HG03442 (cell line): ENCODE results near the gene GPR161.
"Not testable (repeated sequence)": the region's sequence is repeated elsewhere in the genome, so short reads cannot be mapped to it uniquely, and the experiment has no call there.

ENCODE experiments used
- ATAC-seq: cut with Tn5 transposase; IDR thresholded peaks from one replicate; pipeline ENCODE4 v1.9.1; 2021; ENCODE audit warnings: mild to moderate bottlenecking, moderate library complexity; ENCODE audit not compliant: unreplicated experiment

Gene GPR161

DNA sequence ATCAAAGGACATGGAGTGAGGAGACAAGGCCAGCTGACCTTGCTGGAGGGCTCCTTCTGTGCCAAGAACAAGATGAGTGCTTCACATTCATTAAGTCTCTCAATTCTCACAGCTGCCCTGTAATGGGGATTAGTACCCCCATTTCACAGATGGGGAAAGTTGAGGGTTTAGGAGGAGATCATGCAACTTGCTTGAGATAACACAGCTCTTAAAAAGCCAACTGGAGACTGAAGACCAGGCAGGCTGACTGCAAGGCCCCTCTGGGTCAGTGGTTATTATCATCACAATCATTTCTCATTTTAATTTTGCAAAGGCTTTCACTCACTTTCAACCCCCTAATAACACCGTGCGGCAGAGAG lies 46.8 kb downstream of the GPR161 start:
- no peak for ATAC-seq

DNA sequence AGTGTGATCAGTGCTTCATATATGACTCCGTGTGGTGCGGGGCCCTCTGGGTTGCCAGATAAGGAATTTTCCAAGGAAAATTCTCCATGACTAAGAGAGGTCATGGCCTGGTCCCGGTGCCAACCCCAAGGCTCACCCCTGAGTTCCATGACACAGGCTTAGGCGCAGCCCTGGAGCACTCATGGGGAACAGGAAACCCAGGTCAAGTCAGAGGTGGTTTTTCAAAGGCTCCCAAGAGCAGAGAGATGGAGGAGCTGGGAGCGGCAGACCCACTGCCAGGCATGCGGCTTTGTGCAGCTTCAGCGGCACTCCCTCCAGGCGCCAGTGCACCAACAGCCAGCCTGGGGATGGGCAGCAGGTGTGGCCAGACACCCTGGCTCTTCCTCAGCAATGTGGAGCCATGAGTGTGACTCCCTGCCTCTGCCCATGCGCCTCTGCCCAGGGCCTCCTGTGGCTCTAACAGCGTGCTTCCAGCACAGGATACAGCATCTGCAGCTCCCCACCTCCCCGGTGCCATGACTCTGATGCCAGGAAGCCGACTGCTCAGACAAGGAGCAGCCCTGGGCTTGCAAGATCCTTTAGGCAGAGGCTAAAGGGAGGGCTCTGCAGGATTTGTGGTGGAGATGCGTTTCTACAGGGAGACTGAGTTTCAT lies 47.3 kb downstream of the GPR161 start:
- no peak for ATAC-seq

GRCh38 chr1:168088511-168089325 lies 48.0 kb downstream of the GPR161 start:
- ATAC-seq = no peak

DNA sequence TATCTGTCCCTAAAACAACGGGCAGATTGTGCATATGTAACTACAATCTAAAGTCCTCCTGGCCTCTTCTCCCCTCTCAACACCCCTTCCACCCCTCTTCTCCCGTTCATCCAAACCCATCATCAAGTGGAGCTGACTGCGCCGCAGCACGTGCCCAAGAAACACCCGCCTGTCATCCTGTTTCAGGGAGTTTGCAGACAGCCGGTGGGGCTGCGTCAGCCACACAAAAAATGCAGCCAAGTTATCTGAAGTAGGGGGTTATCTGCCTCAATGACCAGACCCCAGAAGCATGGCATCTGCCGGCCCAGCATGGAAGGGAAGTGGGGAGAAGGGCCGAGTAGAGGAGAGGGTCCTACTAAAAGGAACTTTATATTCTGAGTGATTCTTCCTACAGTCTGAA lies 49.0 kb downstream of the GPR161 start:
- ATAC-seq = no peak

DNA sequence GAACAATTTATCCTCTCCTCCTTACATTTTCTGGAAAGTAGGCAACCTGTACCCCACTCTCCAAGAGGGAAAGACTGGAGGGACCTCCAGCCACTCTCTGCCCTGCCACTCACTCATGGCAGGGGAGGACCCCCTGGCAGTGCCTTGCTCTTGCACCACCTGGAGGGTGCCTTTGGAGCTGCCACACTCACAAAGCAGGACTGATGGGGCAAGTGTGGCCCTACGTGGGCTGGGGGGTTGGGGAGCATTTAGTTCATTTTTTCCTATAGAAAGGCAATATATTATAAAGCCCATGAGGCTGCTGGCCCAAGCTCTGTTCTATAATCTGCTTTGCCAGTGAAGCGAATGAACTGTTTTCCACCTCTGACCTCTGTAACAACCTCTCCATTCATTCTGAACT lies 50.3 kb downstream of the GPR161 start:
- no peak for ATAC-seq

DNA sequence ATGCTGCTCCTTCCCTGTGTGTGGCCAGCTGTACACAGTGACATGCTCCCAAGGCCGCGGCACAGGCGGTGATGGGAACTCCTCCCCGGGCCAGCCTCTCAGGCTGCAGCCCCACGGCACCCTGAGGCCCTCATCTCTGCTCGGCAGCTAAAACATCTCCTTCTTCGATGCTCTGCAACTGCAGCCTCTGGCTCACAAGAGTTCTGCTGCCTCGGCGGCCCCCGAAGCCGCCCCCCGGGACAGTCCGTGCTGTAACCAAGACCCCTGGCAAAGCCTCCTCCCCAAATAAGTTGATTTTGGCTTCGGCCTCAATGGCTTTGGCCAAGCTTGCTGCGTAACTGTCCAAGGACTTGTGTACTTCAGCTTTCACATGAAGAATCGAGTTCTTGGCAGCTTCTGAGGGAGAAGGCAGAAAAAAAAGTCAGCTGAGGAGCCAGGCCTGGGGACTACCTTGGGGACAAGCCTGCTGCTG lies 51.3 kb downstream of the GPR161 start:
- ATAC-seq = no peak

DNA sequence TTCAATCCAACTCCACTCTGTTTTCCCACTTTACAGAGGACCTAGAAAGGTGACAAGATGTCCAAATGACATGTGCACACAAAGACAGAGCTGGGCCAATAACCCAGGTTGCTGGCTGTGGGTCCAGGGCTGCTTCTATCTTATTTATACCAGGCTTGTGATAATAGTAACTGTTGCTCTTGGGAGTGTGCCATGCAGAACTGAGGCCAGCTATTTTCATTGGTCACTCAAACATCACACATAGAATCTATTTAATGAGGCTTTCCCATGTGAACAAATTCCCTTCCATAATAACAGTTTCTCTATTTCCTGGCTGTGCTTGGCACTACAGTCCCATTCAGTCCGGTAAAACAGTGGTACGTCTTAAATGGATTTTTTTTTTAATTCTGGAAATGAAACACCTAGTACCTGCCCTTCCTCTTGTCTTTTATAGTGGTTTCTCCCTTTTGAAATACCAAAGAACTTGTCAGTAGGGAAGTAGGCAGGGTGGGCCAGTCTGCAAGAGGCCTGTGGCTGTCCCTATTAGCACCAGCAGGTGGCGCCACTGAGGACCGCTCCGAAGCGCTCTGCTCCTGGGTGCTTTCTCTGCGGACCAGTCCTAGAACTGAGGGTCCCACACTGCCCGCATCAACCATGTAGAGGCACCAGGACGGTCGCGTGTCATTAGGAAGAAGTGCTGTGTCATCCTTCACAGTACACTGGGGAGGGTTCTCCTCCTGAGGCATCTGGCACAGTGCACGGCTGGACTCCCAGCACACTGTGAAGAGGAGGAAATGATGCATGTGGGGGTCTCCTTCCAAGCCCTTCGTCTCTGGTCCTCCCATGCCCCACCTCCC lies 52.1 kb downstream of the GPR161 start:
- peak; percentile 55 for ATAC-seq

GRCh38 chr1:168083456-168084325 lies 53.0 kb downstream of the GPR161 start:
- ATAC-seq = no peak

DNA sequence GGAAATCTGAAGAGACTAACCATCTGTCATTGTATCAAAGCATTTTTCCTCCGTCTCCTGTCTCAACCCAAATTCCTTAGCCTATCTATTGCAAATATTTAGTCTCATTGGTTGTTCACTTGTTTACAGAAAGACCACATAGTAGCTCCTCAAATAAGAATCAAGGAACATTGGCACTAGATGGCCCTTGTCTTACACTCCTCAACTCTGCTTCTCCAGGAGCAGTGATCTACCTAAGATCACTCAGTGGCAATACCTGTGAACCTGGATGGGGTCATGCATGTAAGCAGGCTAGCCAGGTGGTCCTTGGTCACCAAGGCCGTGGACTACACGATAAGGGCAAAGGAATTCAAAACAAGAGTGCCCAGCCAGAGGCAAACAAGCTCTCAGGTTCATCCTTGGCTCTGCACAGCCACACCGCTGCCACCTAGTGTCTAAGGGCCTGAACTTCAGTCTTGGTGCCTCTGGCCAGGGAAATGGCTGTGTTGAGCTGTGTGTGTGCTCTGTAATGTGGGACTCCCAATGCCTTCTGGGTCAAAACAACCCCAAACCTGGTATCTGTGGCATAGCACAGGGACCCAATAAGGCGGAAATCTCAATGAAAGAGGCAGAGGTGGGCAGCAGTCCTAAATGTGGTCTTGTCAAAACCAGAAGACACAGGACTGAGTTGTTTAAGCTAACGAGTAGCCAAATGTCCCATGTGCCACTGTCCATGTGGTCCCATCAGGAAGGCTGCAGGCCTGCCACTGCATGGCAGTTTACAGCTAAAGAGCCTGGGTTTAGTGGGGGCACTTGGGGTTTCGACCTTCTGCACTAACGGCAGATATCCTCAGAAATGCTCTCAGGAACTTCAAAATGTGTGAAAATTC lies 54.5 kb downstream of the GPR161 start:
- peak; percentile 90 for ATAC-seq

DNA sequence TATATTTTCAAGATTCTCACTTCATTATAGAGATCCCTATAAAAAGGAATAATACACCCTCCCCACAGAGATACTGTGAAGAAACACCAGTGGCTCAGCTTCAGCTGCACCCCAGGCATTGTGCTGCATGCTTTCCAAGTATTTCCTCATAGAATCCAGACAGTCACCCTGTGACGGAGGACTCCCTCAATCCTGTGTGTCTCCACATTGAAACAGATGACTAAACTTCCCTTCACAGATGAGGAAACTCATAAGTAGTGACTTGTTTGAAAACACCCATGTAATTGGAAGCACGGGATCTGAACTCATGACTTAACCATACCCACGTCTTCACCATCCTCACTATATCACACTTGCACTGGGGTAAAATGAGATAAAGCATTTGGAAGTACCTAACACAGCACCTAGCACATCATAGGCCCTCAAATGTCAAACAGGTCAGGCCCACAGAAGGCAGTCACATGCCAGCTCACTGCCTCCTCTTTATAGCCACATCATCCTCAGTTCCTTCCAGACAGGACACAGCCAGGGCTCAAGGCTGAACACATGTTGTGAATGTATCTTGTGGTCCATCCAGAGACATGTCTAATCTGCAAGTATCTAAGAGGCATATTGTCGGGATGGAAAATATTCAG lies 55.2 kb downstream of the GPR161 start:
- ATAC-seq = no peak

DNA sequence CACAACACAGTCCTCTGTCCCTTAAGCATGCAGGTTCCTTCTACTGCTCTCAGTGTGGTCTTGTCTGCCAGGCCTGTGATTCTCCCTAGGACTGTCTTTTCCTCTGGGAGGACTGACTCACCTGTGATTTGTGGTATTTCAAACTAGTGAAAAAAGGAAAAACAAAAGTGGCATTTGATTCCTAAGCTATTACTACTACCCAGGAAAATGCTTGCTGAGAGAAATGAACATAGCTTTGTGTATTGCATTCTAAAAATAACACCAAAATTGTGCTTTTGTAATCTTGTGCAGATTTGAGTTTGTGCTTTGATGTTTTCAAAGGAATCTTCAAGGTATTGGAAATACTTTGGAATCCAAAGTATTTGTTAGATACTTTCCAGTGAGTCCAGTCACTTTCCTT lies 57.0 kb downstream of the GPR161 start:
- no peak for ATAC-seq

DNA sequence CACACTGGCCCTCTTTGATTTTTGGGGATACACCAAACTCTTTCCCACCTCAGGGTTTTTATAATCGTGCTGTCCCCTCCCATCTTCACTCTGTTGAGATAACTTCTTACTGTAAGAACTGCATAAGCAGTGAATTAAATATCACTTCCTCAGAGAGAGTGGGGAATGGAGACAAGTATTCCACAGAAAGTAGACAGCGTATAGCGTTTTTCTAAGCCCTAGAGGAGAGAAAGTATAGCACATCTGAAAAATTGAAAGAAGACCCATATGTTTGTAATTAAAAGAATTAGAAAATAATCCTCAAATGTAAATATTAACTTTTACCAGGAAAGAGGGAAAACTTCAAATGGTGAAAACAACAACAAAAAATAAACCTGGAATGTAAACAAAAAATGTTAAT lies 67.3 kb downstream of the GPR161 start:
- no peak for ATAC-seq

DNA sequence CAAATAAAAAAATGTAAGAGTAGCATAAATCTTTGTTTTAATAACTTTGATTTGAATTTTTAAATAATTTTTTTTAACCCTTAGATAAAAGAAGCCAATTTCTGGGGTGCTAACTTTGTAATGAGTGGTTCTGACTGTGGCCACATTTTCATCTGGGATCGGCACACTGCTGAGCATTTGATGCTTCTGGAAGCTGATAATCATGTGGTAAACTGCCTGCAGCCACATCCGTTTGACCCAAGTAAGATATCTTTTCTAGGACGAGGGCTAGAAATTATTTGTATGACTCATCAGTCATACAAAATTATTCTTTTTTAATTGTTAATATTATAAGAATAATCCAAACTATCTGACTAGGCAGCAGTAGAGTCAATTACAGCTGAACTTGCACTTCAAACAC lies 71.2 kb downstream of the GPR161 start:
- no peak for ATAC-seq

DNA sequence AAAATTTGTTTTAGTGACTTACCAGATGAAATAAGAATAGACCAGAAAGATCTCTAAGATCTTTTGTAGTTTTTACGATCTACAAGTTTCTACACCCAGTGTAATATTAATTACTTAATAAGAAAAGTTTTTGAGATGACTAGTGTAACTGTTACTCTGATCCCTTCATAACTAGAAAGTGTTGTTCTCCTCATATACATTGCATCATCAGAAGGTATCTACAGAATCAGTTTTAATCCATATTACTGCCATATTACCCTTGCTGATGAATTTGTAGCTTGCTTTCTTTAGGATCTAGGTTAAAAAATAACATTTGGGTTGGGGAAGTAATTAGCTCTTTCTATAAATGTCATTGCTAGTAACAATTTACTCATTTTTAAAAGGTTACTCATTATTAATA lies 72.5 kb downstream of the GPR161 start:
- no peak for ATAC-seq

- no peak for ATAC-seq
Measured at GRCh38 chr1:168057921-168058320, 78.8 kb downstream of the GPR161 start.

DNA sequence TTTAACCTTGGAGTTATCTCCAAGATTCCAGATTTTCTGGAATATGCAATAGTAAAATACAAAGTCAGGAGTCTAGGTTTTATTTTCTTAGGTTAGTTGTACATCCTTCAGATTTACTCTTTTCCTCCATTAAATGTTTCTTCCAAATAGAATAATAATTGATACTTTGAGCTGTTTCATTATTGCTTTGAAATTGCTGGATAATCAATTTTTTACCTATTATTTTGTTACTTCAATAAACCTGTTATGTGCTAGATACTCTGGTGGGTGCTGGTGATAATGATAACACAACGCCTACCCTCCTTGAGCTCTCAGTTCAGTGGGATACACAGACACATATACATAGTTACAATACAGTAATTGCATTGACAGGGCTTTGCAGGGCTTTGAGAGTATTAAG lies 79.4 kb downstream of the GPR161 start:
- no peak for ATAC-seq

DNA sequence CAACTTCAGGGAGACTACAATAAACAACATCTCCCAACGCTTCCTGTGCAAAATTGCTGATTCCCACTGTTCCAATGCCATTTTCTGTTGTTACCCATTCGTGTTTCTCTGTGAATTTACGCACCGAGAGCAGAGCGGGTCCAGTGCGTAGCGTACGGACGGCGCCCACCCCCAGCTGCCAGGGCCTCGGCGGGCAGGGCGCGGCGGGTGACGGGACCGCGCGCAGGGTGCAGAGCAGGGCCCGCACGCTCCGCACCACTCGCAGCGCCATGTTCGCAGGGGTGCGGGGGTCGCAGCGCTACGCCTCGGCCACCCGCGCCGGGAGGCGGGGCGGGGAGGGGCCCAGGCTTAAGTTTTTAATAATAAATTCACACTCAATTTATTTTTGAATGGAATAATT lies 80.6 kb downstream of the GPR161 start:
- not testable (repeated sequence) for ATAC-seq

GRCh38 chr1:168054117-168054516 lies 82.6 kb downstream of the GPR161 start:
- ATAC-seq = no peak

DNA sequence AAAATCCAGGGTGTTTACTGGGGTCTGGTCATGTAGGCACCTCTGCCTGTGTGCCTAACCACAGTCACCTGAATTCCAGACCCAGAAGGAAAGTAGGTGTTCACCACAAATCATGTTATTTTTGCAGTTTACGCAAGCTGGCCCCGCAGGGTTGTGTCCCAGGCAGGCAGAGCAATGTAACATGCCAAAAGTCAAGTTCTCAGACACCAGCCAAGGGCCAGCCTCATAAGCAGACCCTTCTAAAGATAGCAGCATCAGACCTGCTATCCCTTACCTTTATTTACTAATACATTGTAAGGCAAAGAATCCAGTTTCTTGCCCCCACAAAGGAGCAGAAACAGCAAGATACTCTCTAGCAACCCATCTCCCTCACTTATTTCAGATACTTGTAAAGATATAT lies 83.0 kb downstream of the GPR161 start:
- ATAC-seq = no peak
